Pancreas (tissue), 10 donors: Measurements from ENCODE around the gene XYLT1. TPM values are rescaled to one million over a fixed set of nuclear protein-coding genes. Genes with fewer than 3 reads are reported as not detected.
A peak's percentile ranks its signal among the peaks of the same experiment; 100 is the strongest.

Experiments
- ATAC-seq, 4 donors: fragments of 200-7000 bp; cut with Tn5 transposase; one replicate each; pipeline versions ENCODE4 v1.8.0 to v1.9.1; 2020; ENCODE audit warnings: mild to moderate bottlenecking in 4 of 4, moderate library complexity in 4 of 4
- DNase-seq, 6 donors: peaks; one replicate each; pipeline ENCODE4 v3.0.0-alpha.2; 2020
- FAIRE-seq: peaks from 2 replicates; lab custom pipeline; 2012; peaks lifted over from hg19 to GRCh38; lab: Jason Lieb, UNC
- H3K27ac ChIP-seq, 4 donors: fragments of 200-600 bp; sonication (generic); 1 replicate in 3 of 4; 2 replicates in 1 of 4; pipeline versions ENCODE4 v1.5.0 to v1.8.0; 2020
- H3K27me3 ChIP-seq, 4 donors: fragments of 200-600 bp; one replicate each; pipeline ENCODE4 v1.8.0; 2021
- H3K36me3 ChIP-seq, 3 donors: fragments of 200-600 bp; sonication (generic) in 1 of 3; one replicate each; pipeline versions ENCODE4 v1.5.0 to v1.8.0; 2020 to 2021
- H3K4me1 ChIP-seq, 3 donors: fragments of 200-600 bp; one replicate each; pipeline ENCODE4 v1.8.0; 2021
- H3K4me3 ChIP-seq, 4 donors: fragments of 200-600 bp; sonication (generic) in 2 of 4; one replicate each; pipeline versions ENCODE4 v1.5.0 to v1.8.0; 2020 to 2021
- H3K9me3 ChIP-seq, 4 donors: fragments of 200-600 bp; one replicate each; pipeline ENCODE4 v1.8.0; 2021
- CTCF ChIP-seq, 4 donors: fragments of 200-600 bp; sonication (generic) in 3 of 4; IDR thresholded peaks; one replicate each; pipeline versions ENCODE4 v1.5.0 to v1.8.0; 2021; ENCODE audit warnings: antibody characterized with exemption in 4 of 4
- WGBS, 2 donors: extraction: QIAGEN DNeasy Blood & Tissue Kit; methylation state at CpG; one replicate each; pipeline ENCODE4 v1.1.7; 2013; 5-methylcytosine and 5-hydroxymethylcytosine counted together
- intact Hi-C, 3 donors: fragments of 100-400 bp; cut with DNase I; formaldehyde crosslinking; loops; one replicate each; pipeline versions ENCODE4 v1.11.1 to v1.14.2; 2022
- polyA plus RNA-seq, 2 donors: library from polyadenylated mRNA; stranded (reverse); fragments of 200-250 nt; gene quantifications; one replicate each; pipeline ENCODE4 v1.2.3, GENCODE V29; 2013
- total RNA-seq, 6 donors: library from RNA; stranded (reverse); fragmentation: NEBNext Ultra II Directional in 4 of 6; extraction: Animal tissue kit (Norgen Biotek cat#: 25700) in 4 of 6; gene quantifications; one replicate each; pipeline versions ENCODE4 v1.2.1 to v1.2.4, GENCODE V29; 2021 to 2023
- donor health status: healthy with polysubstance abuse.
- donor health status: DM: no; HTN: no; CAD: no; lungs with moderate emphysema.
- donor health status: DM: no; HTN: no; CAD: no.
- donor health status: control.
- donor health status: control.
- donor health status: Bipolar disorder and iron deficiency.
- donor health status: DM: yes; HTN: yes; CAD: no.
- donor health status: DM: no; HTN: no; CAD: no.
- donor health status: DM: no; HTN: no; CAD: no.
- donor health status: DM: yes; HTN: yes; CAD: no.

Gene XYLT1
- total and polyA plus RNA-seq, 8 donors = 1.6 to 8.2 (median 4.6) TPM

DNA sequence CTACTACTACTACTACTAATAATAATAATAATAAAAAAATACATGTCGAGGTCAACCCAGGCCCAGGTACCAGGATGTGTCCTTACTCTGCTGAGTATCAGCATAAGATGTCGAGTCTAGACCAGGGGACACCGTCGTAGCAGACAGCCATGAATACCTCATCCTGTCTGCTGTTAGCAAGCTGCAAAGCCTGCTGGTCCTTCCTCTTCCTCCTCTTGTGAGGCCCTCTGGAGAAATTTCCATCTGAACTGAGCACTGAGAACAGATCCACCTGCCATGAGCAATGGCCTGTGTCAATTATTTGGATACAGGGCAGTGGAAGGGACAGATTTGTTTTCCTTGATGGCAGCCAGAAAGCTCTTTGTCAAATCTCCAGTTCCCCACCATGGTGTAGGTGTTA, 168.5 kb downstream of the XYLT1 start:
- no peak for TF ChIP-seq CTCF (IDR thresholded peaks at IDR 0.05)
- FAIRE-seq (no peak), ATAC-seq (no peak), DNase-seq (no peak)
- peaks cover 49 to 71% (median 69%) of the 10 kb centered on the region in 3 donors for H3K4me1 ChIP-seq
- 87 to 88% methylated on average over 4 of the region's 4 CpGs for WGBS, 2 donors
- intact Hi-C loops = no loop called here
- no peak overlapping the region for H3K4me3 ChIP-seq
- no peaks in the 10 kb centered on the region for H3K9me3 ChIP-seq
- no peaks in the 10 kb centered on the region for H3K36me3 ChIP-seq
- H3K27ac ChIP-seq = peak overlapping the region in 2 of 4 donors; percentile 7 to 39
- no peaks in the 10 kb centered on the region for H3K27me3 ChIP-seq

DNA sequence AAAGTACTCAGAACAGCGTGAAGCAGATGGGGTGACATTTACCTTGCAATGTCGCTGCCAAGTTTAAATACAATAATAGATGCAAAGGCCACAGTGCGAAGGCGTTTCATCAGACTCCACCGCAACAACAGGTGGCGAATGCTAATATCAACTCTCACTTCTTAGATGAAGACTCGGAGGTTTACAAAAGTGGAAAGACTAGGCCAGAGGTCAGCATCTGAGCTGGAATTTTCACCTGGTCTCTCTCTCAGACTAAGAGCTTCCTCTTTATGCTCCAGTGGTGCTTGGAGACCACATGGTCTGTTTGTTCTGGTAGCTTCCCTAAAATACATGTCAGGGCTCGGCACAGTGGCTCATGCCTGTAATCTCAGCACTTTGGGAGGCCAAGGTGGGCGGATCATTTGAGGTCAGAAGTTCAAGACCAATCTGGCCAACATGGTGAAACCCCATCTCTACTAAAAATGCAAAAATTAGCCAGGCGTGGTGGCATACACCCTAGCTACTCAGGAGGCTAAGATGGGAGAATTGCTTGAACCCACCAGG, 169.1 kb downstream of the XYLT1 start:
- WGBS, 2 donors = 46% methylated on average over 10 of the region's 10 CpGs
- Histone ChIP-seq H3K9me3 (no peaks in the 10 kb centered on the region), H3K36me3 (no peaks in the 10 kb centered on the region), H3K27me3 (no peaks in the 10 kb centered on the region), H3K4me1 (peaks cover 46 to 67% (median 67%) of the 10 kb centered on the region in 3 donors), H3K27ac (peak overlapping the region in 2 of 4 donors; percentile 7 to 15), H3K4me3 (no peak overlapping the region)
- DNase-seq = no peak
- TF ChIP-seq CTCF (IDR thresholded peaks at IDR 0.05) = no peak
- no peak for FAIRE-seq
- intact Hi-C loops = no loop called here
- ATAC-seq = peak in 1 of 4 donors; percentile 2

DNA sequence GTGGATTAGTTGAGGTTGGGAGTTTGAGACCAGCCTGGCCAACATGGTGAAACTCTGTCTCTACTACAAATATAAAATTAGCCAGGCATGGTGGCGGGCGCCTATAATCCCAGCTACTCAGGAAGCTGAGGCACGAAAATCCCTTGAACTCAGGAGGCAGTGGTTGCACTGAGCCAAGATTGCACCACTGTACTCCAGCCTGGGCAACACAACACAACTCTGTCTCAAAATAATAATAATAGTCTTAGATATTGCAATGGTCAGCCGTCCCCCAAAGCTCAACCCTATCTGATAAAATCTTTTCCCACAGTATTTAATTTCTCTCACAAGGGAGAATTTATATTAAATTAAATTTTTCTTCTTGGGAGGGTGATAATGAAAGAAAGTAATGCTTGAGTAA, 169.6 kb downstream of the XYLT1 start:
- Histone ChIP-seq H3K27me3 (no peaks in the 10 kb centered on the region), H3K27ac (peak overlapping the region in 2 of 4 donors; percentile 3 to 15), H3K36me3 (no peaks in the 10 kb centered on the region), H3K4me1 (peaks cover 41 to 63% (median 62%) of the 10 kb centered on the region in 3 donors), H3K4me3 (no peak overlapping the region), H3K9me3 (no peaks in the 10 kb centered on the region)
- intact Hi-C loops = no loop called here
- no peak for DNase-seq
- 85 to 87% methylated on average over 4 of the region's 4 CpGs for WGBS, 2 donors
- no peak for ATAC-seq
- FAIRE-seq = no peak
- no peak for TF ChIP-seq CTCF (IDR thresholded peaks at IDR 0.05)

DNA sequence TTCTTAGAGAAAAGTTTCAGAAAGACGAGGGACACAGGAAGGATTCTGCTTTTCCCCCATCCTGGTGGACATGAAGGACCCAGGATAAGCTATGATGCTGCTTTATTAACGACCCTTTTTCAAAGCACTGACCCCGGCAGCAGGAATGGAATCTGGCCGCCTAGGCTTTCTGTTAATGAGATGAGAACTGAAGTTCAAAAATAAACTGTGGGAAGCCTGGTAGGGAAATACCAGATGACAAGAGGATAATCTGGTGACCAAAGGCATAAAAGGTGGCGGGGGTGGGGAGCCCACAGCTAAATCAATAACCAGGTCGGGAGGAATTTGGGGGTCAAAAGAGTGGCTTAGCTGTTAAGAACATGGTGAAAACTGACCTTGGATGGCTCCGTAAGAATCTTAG, 171.0 kb downstream of the XYLT1 start:
- peaks cover 29 to 49% (median 48%) of the 10 kb centered on the region in 3 donors for H3K4me1 ChIP-seq
- no peak for FAIRE-seq

More for the DNA sequence above, 171.0 kb downstream of the XYLT1 start:
- ATAC-seq = no peak
- no peak for TF ChIP-seq CTCF (IDR thresholded peaks at IDR 0.05)
- Histone ChIP-seq H3K9me3 (no peaks in the 10 kb centered on the region), H3K36me3 (no peaks in the 10 kb centered on the region), H3K4me3 (no peak overlapping the region), H3K27ac (peak overlapping the region in 2 of 4 donors; percentile 28 to 29), H3K27me3 (no peaks in the 10 kb centered on the region)
- DNase-seq = no peak
- WGBS, 2 donors = 27 to 30% methylated on average over 7 of the region's 7 CpGs
- intact Hi-C loops = loop anchor here in 1 of 3 donors (10.0 kb wide), 1 partner anchor 165 kb away; no protein-coding TSS in a partner anchor
